Measurements from ENCODE around the gene MED25. TPM values are rescaled to one million over a fixed set of nuclear protein-coding genes. Genes with fewer than 3 reads are reported as not detected.
A peak's percentile ranks its signal among the peaks of the same experiment; 100 is the strongest.

Gene MED25
- total RNA-seq, 2 donors from 2014 or later = 89.1 to 90.0 TPM

DNA sequence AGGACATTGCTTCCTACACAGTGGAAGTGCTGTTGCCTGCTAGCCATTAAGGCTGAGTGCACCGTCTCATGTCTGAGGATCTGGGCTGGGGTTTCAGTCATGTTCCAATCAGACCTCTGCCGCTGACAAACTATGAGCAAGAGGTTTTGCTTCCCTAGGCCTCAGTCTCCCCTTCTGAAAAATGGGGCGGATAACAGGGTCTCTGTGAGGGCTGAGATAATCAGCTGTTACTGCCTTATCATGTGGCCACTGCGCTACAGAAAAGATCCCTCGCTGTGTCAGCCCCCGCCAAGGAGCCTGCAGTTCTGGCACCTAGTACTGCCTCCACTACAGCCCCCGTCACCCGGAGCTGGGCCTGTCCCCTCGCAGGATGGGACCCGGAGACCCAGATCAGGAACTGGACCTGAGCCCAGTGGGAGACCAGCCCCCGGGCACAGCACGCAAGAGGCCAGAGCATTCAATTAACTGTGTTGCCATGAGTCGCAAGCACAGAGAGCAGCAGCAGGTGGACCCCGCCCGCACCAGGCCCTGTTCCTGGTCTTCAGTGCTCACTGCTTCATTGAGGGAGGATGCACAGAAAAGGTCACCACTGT lies 52.3 kb downstream of the MED25 start:
- Mint-ChIP-seq H3K27me3 (ENCODE audit: insufficient read depth) (no peaks in the 10 kb centered on the region), H3K36me3 (ENCODE audit: low read depth) (peaks cover 20% of the 10 kb centered on the region), H3K27ac (no peak overlapping the region), H3K9me3 (peaks cover 5% of the 10 kb centered on the region), H3K4me3 (no peak overlapping the region), H3K4me1 (peaks cover 20% of the 10 kb centered on the region)
- peaks cover 6% of the 10 kb centered on the region for H3K36me3 ChIP-seq (ENCODE audit: control insufficient read depth, insufficient read depth, low read length)
- H3K27me3 ChIP-seq (ENCODE audit: control insufficient read depth, insufficient read depth, low read length, poor library complexity, severe bottlenecking) = no peaks in the 10 kb centered on the region
- no peak for DNase-seq
- WGBS, 2 experiments (ENCODE audit: insufficient coverage in 1 of 2, insufficient read length in 1 of 2) = 90 to 92% methylated on average over 15 of the region's 15 CpGs
- H3K9ac ChIP-seq (ENCODE audit: extremely low read depth, low read length, poor library complexity, severe bottlenecking) = peak overlapping the region; percentile 38
- peaks cover 4% of the 10 kb centered on the region for H3K4me1 ChIP-seq (ENCODE audit: control insufficient read depth, insufficient read depth, low read length)
- H3K4me3 ChIP-seq (ENCODE audit: low read length) = peak overlapping the region; percentile 72
- H3K27ac ChIP-seq (ENCODE audit: low read depth, low read length) = no peak overlapping the region
- TF ChIP-seq, protein P1, sequence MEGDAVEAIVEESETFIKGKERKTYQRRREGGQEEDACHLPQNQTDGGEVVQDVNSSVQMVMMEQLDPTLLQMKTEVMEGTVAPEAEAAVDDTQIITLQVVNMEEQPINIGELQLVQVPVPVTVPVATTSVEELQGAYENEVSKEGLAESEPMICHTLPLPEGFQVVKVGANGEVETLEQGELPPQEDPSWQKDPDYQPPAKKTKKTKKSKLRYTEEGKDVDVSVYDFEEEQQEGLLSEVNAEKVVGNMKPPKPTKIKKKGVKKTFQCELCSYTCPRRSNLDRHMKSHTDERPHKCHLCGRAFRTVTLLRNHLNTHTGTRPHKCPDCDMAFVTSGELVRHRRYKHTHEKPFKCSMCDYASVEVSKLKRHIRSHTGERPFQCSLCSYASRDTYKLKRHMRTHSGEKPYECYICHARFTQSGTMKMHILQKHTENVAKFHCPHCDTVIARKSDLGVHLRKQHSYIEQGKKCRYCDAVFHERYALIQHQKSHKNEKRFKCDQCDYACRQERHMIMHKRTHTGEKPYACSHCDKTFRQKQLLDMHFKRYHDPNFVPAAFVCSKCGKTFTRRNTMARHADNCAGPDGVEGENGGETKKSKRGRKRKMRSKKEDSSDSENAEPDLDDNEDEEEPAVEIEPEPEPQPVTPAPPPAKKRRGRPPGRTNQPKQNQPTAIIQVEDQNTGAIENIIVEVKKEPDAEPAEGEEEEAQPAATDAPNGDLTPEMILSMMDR (conservative IDR thresholded peaks at IDR 0.05) = no peak
- H3K9me3 ChIP-seq (ENCODE audit: control insufficient read depth, low read length) = no peaks in the 10 kb centered on the region

DNA sequence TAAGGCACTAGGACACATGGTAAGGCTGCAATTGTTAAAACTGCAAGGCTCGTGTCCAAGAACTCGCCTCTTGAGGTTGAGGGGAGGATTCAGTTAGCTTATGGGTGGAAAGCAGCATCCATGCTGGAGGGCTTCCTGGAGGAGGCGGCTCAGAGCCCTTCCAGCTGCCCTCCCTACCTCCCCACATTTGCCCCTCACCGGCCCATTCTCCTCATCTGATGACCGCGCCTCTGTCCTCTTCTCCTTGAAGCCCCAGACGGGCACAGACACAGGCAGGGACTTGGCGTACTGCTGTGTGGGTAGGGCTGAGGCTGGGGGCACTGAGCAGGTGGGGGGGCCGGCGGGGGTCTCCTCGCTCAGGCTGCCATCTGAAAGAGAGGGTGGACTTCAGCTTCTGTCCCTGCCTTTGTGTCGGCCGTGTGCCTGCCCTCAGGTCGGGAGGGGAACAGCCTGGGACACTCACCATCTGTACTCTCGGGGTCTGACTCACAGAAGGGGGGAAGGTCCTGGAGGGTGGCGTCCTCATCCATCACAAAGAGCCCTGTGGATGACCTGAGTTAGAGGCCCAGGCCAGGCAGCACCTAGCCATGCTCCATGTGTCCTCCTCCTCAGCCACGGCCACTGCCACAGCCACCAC lies 53.4 kb downstream of the MED25 start:
- H3K4me3 Mint-ChIP-seq = no peak overlapping the region
- no peak overlapping the region for H3K27ac Mint-ChIP-seq
- Histone ChIP-seq H3K4me1 (ENCODE audit: control insufficient read depth, insufficient read depth, low read length) (peaks cover 4% of the 10 kb centered on the region), H3K27me3 (ENCODE audit: control insufficient read depth, insufficient read depth, low read length, poor library complexity, severe bottlenecking) (no peaks in the 10 kb centered on the region), H3K9ac (ENCODE audit: extremely low read depth, low read length, poor library complexity, severe bottlenecking) (no peak overlapping the region), H3K9me3 (ENCODE audit: control insufficient read depth, low read length) (no peaks in the 10 kb centered on the region), H3K36me3 (ENCODE audit: control insufficient read depth, insufficient read depth, low read length) (peaks cover 6% of the 10 kb centered on the region), H3K4me3 (ENCODE audit: low read length) (no peak overlapping the region), H3K27ac (ENCODE audit: low read depth, low read length) (no peak overlapping the region)
- H3K27me3 Mint-ChIP-seq (ENCODE audit: insufficient read depth) = no peaks in the 10 kb centered on the region
- DNase-seq = no peak
- peaks cover 5% of the 10 kb centered on the region for H3K9me3 Mint-ChIP-seq
- peaks cover 15% of the 10 kb centered on the region for H3K4me1 Mint-ChIP-seq
- peaks cover 14% of the 10 kb centered on the region for H3K36me3 Mint-ChIP-seq (ENCODE audit: low read depth)
- TF ChIP-seq, protein P1 (conservative IDR thresholded peaks at IDR 0.05) = no peak
- 86 to 95% methylated on average over 4 to 17 of the region's 17 CpGs for WGBS, 2 experiments (ENCODE audit: insufficient coverage in 1 of 2, insufficient read length in 1 of 2)

DNA sequence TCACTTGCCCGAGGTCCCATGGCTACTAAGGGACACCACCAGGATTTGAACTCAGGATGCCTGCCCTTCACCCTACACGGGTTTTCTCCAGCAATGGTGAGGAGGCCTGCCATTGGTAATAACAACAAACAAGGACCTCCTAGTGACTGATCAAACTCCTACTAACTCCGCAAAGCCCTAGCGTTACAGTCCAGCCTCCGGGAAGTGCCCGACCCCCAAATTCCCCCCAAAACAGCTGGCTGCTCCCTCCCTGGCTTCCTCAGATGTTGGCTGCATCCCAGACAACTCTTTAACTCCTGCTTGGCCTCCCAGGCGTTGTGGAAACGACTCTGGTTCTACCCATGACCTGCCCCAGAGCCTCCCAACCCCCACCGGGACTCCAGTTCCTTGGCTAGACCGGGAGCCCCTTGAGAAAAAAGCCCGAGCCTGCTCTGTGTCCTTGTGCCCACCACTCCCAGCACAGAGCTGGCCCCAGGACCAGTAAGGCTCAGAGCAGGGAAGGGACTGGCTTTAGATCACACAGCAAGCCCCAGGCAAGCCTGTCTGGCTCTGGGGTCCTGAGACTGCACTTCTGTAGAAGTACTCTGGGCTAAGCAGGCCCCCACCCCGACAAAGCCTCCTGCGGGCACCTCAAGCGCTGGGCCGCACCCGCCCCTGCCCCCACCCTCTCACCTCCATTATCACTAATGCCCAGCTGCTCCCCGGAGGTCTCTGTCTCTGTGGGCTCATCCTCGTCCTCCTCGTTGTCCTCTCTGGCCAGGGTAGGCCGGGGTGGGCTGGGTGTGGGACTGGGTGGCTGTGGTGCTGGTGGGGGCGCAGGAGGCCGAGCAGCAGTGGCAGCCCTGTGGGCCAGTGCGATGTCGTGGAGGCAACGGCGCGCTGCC lies 54.4 kb downstream of the MED25 start:
- TF ChIP-seq, protein P1 (conservative IDR thresholded peaks at IDR 0.05) = no peak
- H3K27ac ChIP-seq (ENCODE audit: low read depth, low read length) = no peak overlapping the region
- H3K27me3 ChIP-seq (ENCODE audit: control insufficient read depth, insufficient read depth, low read length, poor library complexity, severe bottlenecking) = no peaks in the 10 kb centered on the region
- Mint-ChIP-seq H3K4me1 (peaks cover 11% of the 10 kb centered on the region), H3K27ac (no peak overlapping the region), H3K9me3 (peaks cover 5% of the 10 kb centered on the region), H3K4me3 (no peak overlapping the region), H3K27me3 (ENCODE audit: insufficient read depth) (no peaks in the 10 kb centered on the region), H3K36me3 (ENCODE audit: low read depth) (peaks cover 11% of the 10 kb centered on the region)
- H3K9me3 ChIP-seq (ENCODE audit: control insufficient read depth, low read length) = no peaks in the 10 kb centered on the region
- H3K4me1 ChIP-seq (ENCODE audit: control insufficient read depth, insufficient read depth, low read length) = peaks cover 4% of the 10 kb centered on the region
- no peak overlapping the region for H3K9ac ChIP-seq (ENCODE audit: extremely low read depth, low read length, poor library complexity, severe bottlenecking)
- H3K36me3 ChIP-seq (ENCODE audit: control insufficient read depth, insufficient read depth, low read length) = peaks cover 6% of the 10 kb centered on the region
- DNase-seq = no peak
- H3K4me3 ChIP-seq (ENCODE audit: low read length) = no peak overlapping the region
- WGBS, 2 experiments (ENCODE audit: insufficient coverage in 1 of 2, insufficient read length in 1 of 2) = 93 to 94% methylated on average over 9 to 26 of the region's 27 CpGs
